ENCODE measurements around the gene RAPGEFL1. TPM values are rescaled to one million over a fixed set of nuclear protein-coding genes. Genes with fewer than 3 reads are reported as not detected.
A peak's percentile ranks its signal among the peaks of the same experiment; 100 is the strongest.

RAPGEFL1 gene
- total RNA-seq, 3 donors from 2014 or later (not counting 1 experiment from before 2014, with no cell fraction given), result 4.7 to 9.0 (median 6.7) TPM

- H3K36me3 ChIP-seq (ENCODE audit: control insufficient read depth, insufficient read depth, low read length), result no peaks in the 10 kb centered on the region
- H3K4me3 ChIP-seq (ENCODE audit: low read length), result peak overlapping the region; percentile 80
- no peaks in the 10 kb centered on the region for H3K27me3 Mint-ChIP-seq (ENCODE audit: low read depth in 2 of 2)
- peaks cover 23 to 33% of the 10 kb centered on the region in 2 donors for H3K4me1 Mint-ChIP-seq
- TF ChIP-seq CTCF (IDR thresholded peaks at IDR 0.05), result no peak
- H3K27ac ChIP-seq (ENCODE audit: low read length), result peak overlapping the region; percentile 99
- no peaks in the 10 kb centered on the region for H3K9me3 ChIP-seq (ENCODE audit: control insufficient read depth, insufficient read depth, low read length)
- WGBS (ENCODE audit: insufficient coverage), result 90% methylated on average over 7 of the region's 7 CpGs
- no peaks in the 10 kb centered on the region for H3K27me3 ChIP-seq (ENCODE audit: control insufficient read depth, insufficient read depth, low read length)
- H3K4me3 Mint-ChIP-seq, result peak overlapping the region; percentile 88
- H3K9me3 Mint-ChIP-seq, result no peaks in the 10 kb centered on the region
- intact Hi-C loops (cut with micrococcal nuclease), result loop anchor here (5.0 kb wide), 2 partner anchors 69 to 76 kb away; partner anchors contain the start of genes CASC3 and CDC6
- H3K4me1 ChIP-seq (ENCODE audit: control insufficient read depth, insufficient read depth, low read length), result peaks cover 28% of the 10 kb centered on the region
- H3K27ac Mint-ChIP-seq, result peak overlapping the region; percentile 99
- DNase-seq (peak in 1 of 2 donors; percentile 30), ATAC-seq (no peak)
- no peaks in the 10 kb centered on the region for H3K36me3 Mint-ChIP-seq
Measured at GRCh38 chr17:40218006-40218739, 40.9 kb downstream of the RAPGEFL1 start.

- intact Hi-C loops (cut with micrococcal nuclease), result loop anchor here (1.0 to 5.0 kb wide), 3 partner anchors 68 to 123 kb away; partner anchors contain the start of genes CASC3 and CDC6
- peak; percentile 56 for TF ChIP-seq CTCF (IDR thresholded peaks at IDR 0.05)
- Histone ChIP-seq H3K36me3 (ENCODE audit: control insufficient read depth, insufficient read depth, low read length) (no peaks in the 10 kb centered on the region), H3K4me1 (ENCODE audit: control insufficient read depth, insufficient read depth, low read length) (peaks cover 28% of the 10 kb centered on the region), H3K4me3 (ENCODE audit: low read length) (peak within 1 kb of the TSS; percentile 80), H3K27me3 (ENCODE audit: control insufficient read depth, insufficient read depth, low read length) (no peaks in the 10 kb centered on the region), H3K27ac (ENCODE audit: low read length) (peak within 1 kb of the TSS; percentile 99), H3K9me3 (ENCODE audit: control insufficient read depth, insufficient read depth, low read length) (no peaks in the 10 kb centered on the region)
- 3% methylated on average over 55 of the region's 59 CpGs for WGBS (ENCODE audit: insufficient coverage)
- H3K27ac Mint-ChIP-seq, result peak within 1 kb of the TSS; percentile 99
- ATAC-seq, result peak; percentile 92 to 98 (median 94)
- H3K9me3 Mint-ChIP-seq, result no peaks in the 10 kb centered on the region
- no peaks in the 10 kb centered on the region for H3K36me3 Mint-ChIP-seq
- DNase-seq, result peak; percentile 97 to 98
- peaks cover 26 to 36% of the 10 kb centered on the region in 2 donors for H3K4me1 Mint-ChIP-seq
- H3K27me3 Mint-ChIP-seq (ENCODE audit: low read depth in 2 of 2), result no peaks in the 10 kb centered on the region
- peak within 1 kb of the TSS; percentile 88 for H3K4me3 Mint-ChIP-seq
Measured at GRCh38 chr17:40218740-40219593, 41.7 kb downstream of the RAPGEFL1 start, which contains the start of gene WIPF2. Gene WIPF2 (plus strand): TSS chr17:40219304. CDS start chr17:40256460, 37,156 bp downstream.

GRCh38 chr17:40219594-40220338 is 42.5 kb downstream of the RAPGEFL1 start:
- no peaks in the 10 kb centered on the region for H3K36me3 Mint-ChIP-seq
- peak in 1 of 3 donors; percentile 6 for ATAC-seq

More at GRCh38 chr17:40219594-40220338, 42.5 kb downstream of the RAPGEFL1 start:
- 4% methylated on average over 24 of the region's 24 CpGs for WGBS (ENCODE audit: insufficient coverage)
- H3K36me3 ChIP-seq (ENCODE audit: control insufficient read depth, insufficient read depth, low read length), result no peaks in the 10 kb centered on the region
- H3K4me1 Mint-ChIP-seq, result peaks cover 31 to 42% of the 10 kb centered on the region in 2 donors
- no peaks in the 10 kb centered on the region for H3K27me3 Mint-ChIP-seq (ENCODE audit: low read depth in 2 of 2)
- H3K4me1 ChIP-seq (ENCODE audit: control insufficient read depth, insufficient read depth, low read length), result peaks cover 28% of the 10 kb centered on the region
- no peaks in the 10 kb centered on the region for H3K9me3 ChIP-seq (ENCODE audit: control insufficient read depth, insufficient read depth, low read length)
- peak; percentile 23 to 60 for DNase-seq
- peak overlapping the region; percentile 80 for H3K4me3 ChIP-seq (ENCODE audit: low read length)
- peak overlapping the region; percentile 99 for H3K27ac ChIP-seq (ENCODE audit: low read length)
- H3K4me3 Mint-ChIP-seq, result peak overlapping the region; percentile 88
- no peaks in the 10 kb centered on the region for H3K27me3 ChIP-seq (ENCODE audit: control insufficient read depth, insufficient read depth, low read length)
- peak overlapping the region; percentile 99 for H3K27ac Mint-ChIP-seq
- TF ChIP-seq CTCF (IDR thresholded peaks at IDR 0.05), result no peak
- intact Hi-C loops (cut with micrococcal nuclease), result loop anchor here (1.0 to 5.0 kb wide), 3 partner anchors 68 to 123 kb away; partner anchors contain the start of genes CASC3 and CDC6
- no peaks in the 10 kb centered on the region for H3K9me3 Mint-ChIP-seq
